Measurements from ENCODE around the gene SEL1L2.

SEL1L2 gene

DNA sequence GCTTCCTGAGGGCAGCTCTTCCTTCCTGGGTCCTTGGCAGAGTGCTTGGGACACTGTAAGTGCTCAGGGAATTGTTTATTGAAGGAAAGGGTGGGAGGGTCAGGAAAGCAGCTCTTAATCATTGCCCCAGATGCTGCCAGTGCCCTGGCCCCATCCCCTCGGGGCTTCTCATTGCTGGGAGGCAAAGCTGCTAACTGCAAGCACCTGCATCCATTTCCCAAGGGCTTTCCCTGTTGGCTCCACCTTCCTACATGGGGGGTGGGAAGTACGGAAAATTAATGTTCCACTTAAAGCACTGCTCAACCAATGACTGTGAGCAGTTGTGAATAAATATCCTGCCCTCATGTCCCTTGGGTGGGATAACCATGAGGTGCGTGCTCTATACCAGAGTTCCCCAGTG lies 149.2 kb downstream of the SEL1L2 start:
- Histone ChIP-seq H3K36me3 (ENCODE audit: control insufficient read depth, insufficient read depth, low read length, severe bottlenecking) (no peaks in the 10 kb centered on the region), H3K4me1 (ENCODE audit: control insufficient read depth, insufficient read depth, low read length) (peaks cover 13% of the 10 kb centered on the region), H3K9me3 (ENCODE audit: control insufficient read depth, low read length) (no peaks in the 10 kb centered on the region), H3K27me3 (replicated peaks; ENCODE audit: control insufficient read depth, insufficient read depth, low read length) (peaks cover 8% of the 10 kb centered on the region), H3K9ac (ENCODE audit: low read length) (no peak overlapping the region), H3K4me3 (ENCODE audit: low read length) (no peak overlapping the region)
- DNase-seq (ENCODE audit: low read depth) = no peak

DNA sequence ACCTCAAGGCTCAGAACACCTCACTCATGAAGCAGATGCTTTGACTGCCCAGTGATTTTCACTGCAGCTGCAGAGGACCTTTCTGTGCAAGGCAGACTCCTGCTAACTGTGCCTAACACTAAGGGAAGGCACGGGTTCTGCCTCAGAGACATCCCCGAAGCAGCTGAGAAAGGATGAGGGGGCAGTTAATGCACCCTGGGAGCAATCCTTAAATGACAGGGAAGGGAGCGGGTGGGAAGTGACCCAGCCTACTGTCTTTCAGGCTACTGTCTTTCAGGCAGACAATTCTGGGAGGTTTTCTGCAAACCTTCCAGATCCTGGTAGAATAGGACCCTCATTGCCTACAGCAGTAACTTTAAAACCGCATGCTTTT lies 150.3 kb downstream of the SEL1L2 start:
- no peaks in the 10 kb centered on the region for H3K36me3 ChIP-seq (ENCODE audit: control insufficient read depth, insufficient read depth, low read length, severe bottlenecking)
- peaks cover 8% of the 10 kb centered on the region for H3K27me3 ChIP-seq (replicated peaks; ENCODE audit: control insufficient read depth, insufficient read depth, low read length)
- peaks cover 13% of the 10 kb centered on the region for H3K4me1 ChIP-seq (ENCODE audit: control insufficient read depth, insufficient read depth, low read length)
- H3K9me3 ChIP-seq (ENCODE audit: control insufficient read depth, low read length) = no peaks in the 10 kb centered on the region
- no peak for DNase-seq (ENCODE audit: low read depth)
- no peak overlapping the region for H3K4me3 ChIP-seq (ENCODE audit: low read length)
- no peak overlapping the region for H3K9ac ChIP-seq (ENCODE audit: low read length)

DNA sequence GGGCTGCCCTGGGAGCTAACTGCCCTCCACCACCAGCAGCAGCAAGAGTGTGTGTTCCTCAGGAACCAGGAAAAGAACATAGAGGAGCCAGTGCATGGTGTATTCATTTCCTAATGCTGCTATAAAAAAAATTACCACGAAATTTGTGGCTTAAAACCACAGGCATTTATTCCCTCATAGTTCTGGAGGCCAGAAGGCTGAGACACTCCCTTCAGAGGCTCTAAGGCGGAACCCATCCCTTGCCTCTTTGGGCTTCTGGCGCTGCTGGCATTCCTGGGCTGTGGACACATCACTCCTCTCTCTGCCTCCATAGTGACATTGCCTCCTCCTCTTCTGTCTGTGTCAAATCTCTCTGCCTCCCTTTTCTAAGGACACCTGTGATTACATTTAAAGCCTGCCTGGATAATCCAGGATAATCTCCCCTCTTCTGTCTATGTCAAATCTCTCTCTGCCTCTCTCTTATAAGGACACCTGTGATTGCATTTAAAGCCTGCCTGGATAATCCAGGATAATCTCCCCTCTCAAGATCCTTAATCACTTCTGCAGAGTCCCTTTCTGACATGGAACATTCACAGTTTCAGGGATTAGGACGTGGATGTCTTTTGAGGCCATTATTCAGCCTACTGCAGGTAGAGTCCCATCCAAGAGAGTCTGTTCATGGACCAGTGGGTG lies 150.9 kb downstream of the SEL1L2 start:
- H3K9ac ChIP-seq (ENCODE audit: low read length) = no peak overlapping the region
- peaks cover 8% of the 10 kb centered on the region for H3K27me3 ChIP-seq (replicated peaks; ENCODE audit: control insufficient read depth, insufficient read depth, low read length)
- H3K4me1 ChIP-seq (ENCODE audit: control insufficient read depth, insufficient read depth, low read length) = peaks cover 13% of the 10 kb centered on the region
- H3K36me3 ChIP-seq (ENCODE audit: control insufficient read depth, insufficient read depth, low read length, severe bottlenecking) = no peaks in the 10 kb centered on the region
- H3K4me3 ChIP-seq (ENCODE audit: low read length) = no peak overlapping the region
- no peaks in the 10 kb centered on the region for H3K9me3 ChIP-seq (ENCODE audit: control insufficient read depth, low read length)
- peak; percentile 84 for DNase-seq (ENCODE audit: low read depth)

DNA sequence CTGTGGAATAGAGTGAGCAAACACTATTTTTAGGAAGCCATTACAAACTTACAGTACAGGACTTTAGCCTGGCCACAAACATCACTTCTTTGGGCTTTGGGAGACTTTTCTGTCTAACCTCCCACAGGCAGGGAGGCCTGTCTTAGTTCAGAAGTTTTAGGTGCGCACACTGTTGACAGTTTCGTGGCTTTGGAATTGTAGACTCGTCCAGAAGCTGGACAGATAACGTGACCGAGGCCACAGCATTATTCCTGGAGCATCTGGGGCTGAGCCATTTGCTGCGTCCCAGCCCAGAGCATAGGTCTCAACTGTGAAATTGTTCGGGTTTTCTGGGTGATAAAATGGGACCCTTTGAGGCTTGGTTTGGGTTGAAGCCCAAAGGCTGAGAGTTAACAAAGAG lies 151.8 kb downstream of the SEL1L2 start:
- DNase-seq (ENCODE audit: low read depth) = no peak
- H3K36me3 ChIP-seq (ENCODE audit: control insufficient read depth, insufficient read depth, low read length, severe bottlenecking) = no peaks in the 10 kb centered on the region

DNA sequence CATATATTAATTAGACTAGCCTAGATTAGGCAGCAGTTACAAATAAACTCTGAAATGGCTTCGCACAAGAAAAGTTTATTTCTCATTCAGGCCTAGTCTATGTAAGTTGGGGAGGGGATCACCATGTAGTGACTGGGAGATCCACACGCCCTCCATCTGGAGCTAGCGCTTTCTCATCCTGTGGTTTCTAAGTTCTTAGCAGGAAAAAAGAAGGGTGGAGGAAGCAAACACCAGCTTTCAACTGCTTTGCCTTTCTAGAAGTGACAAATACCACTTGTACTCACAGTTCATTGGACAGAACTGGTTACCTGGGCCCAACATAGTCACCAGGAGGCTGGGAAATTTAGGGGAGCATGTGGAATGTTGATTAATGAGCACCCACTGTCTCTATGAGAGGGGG lies 158.9 kb downstream of the SEL1L2 start:
- no peak for DNase-seq (ENCODE audit: low read depth)
- Histone ChIP-seq H3K36me3 (ENCODE audit: control insufficient read depth, insufficient read depth, low read length, severe bottlenecking) (no peaks in the 10 kb centered on the region), H3K27me3 (replicated peaks; ENCODE audit: control insufficient read depth, insufficient read depth, low read length) (no peaks in the 10 kb centered on the region), H3K9ac (ENCODE audit: low read length) (no peak overlapping the region), H3K4me3 (ENCODE audit: low read length) (no peak overlapping the region), H3K9me3 (ENCODE audit: control insufficient read depth, low read length) (no peaks in the 10 kb centered on the region), H3K4me1 (ENCODE audit: control insufficient read depth, insufficient read depth, low read length) (no peaks in the 10 kb centered on the region)

More for the DNA sequence above, 151.8 kb downstream of the SEL1L2 start:
- no peak overlapping the region for H3K9ac ChIP-seq (ENCODE audit: low read length)
- H3K27me3 ChIP-seq (replicated peaks; ENCODE audit: control insufficient read depth, insufficient read depth, low read length) = peaks cover 8% of the 10 kb centered on the region
- no peaks in the 10 kb centered on the region for H3K9me3 ChIP-seq (ENCODE audit: control insufficient read depth, low read length)
- peaks cover 13% of the 10 kb centered on the region for H3K4me1 ChIP-seq (ENCODE audit: control insufficient read depth, insufficient read depth, low read length)
- no peak overlapping the region for H3K4me3 ChIP-seq (ENCODE audit: low read length)

DNA sequence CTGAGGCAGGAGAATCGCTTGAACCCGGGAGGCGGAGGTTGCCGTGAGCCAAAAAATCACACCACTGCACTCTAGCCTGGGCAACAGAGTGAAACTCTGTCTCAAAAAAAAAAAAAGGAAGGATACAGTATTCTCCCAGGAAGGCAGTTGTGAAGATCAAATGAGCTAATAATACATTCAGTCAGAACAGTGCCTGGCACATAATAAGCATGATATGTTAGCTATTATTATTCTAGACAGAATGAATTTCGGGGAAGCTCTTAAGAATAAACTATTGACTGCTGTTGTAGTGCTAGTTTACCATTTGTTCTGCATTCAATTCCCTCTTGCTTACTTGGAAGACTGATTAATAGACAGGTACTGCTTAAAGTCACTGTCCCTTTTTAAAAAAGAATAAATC lies 164.9 kb downstream of the SEL1L2 start:
- no peak for DNase-seq (ENCODE audit: low read depth)
- H3K27me3 ChIP-seq (replicated peaks; ENCODE audit: control insufficient read depth, insufficient read depth, low read length) = no peaks in the 10 kb centered on the region

DNA sequence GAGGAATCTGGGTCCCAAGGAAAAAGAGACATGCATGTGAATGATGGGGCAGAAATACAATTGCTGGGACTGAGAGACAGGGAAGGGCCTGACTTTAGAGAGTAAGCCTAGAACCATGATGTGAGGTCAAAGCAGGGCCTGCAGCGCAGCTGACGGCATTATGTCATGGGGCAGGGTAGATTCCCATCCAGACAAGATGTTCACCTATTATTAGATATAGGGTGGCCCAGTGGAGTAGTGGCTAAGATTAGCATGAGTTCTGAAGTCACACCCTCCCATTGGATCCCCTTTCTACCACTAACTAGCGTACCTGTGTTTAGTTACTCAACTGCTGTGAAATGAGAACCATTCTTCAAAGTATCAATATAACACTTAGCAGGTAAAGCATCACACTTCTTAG lies 166.0 kb downstream of the SEL1L2 start:
- Histone ChIP-seq H3K4me3 (ENCODE audit: low read length) (no peak overlapping the region), H3K9ac (ENCODE audit: low read length) (no peak overlapping the region), H3K9me3 (ENCODE audit: control insufficient read depth, low read length) (peaks cover 4% of the 10 kb centered on the region), H3K27me3 (replicated peaks; ENCODE audit: control insufficient read depth, insufficient read depth, low read length) (no peaks in the 10 kb centered on the region), H3K4me1 (ENCODE audit: control insufficient read depth, insufficient read depth, low read length) (peaks cover 13% of the 10 kb centered on the region), H3K36me3 (ENCODE audit: control insufficient read depth, insufficient read depth, low read length, severe bottlenecking) (no peaks in the 10 kb centered on the region)
- no peak for DNase-seq (ENCODE audit: low read depth)

More for the DNA sequence above, 164.9 kb downstream of the SEL1L2 start:
- H3K36me3 ChIP-seq (ENCODE audit: control insufficient read depth, insufficient read depth, low read length, severe bottlenecking) = no peaks in the 10 kb centered on the region
- H3K4me1 ChIP-seq (ENCODE audit: control insufficient read depth, insufficient read depth, low read length) = peaks cover 13% of the 10 kb centered on the region
- H3K9ac ChIP-seq (ENCODE audit: low read length) = no peak overlapping the region
- peaks cover 4% of the 10 kb centered on the region for H3K9me3 ChIP-seq (ENCODE audit: control insufficient read depth, low read length)
- no peak overlapping the region for H3K4me3 ChIP-seq (ENCODE audit: low read length)

DNA sequence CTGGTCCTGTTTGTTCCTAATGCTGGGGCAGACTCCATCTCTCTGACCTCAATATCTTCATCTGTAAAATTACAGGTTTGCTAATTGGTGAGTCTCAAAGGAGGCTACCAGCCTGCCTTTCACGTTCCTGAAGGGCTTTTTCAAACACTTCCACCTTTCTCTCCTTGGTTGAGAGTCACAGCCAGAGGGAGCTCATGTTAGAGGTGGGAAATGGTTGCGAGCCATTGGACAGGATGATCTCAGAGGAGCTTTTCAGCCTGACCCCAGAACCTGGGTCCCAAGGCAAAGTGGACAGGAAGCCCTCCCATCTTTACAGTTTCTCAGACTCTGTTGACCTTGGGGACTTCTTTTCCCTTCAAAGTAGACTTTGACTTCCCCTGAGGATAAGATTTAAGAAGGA lies 168.0 kb downstream of the SEL1L2 start:
- DNase-seq (ENCODE audit: low read depth) = no peak

DNA sequence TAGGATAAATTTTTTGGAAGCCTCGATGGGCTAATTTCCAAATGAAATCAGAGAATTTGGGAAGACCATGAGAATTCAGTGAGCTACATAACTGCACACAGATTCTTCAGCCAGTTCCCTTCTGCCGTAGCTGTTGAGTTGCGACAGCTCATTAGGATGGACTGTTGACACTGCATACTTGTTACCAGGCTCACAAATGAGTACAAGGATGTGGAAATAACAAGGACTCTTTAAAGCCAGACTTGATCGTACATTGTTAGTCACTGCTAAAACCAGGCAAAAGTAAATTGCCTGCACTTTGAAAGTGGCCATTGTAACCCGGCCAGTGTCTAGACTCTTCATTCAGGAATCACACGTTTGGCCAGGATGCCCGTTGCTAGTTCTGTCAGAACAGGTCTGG lies 168.5 kb downstream of the SEL1L2 start:
- Histone ChIP-seq H3K36me3 (ENCODE audit: control insufficient read depth, insufficient read depth, low read length, severe bottlenecking) (peaks cover 20% of the 10 kb centered on the region), H3K9ac (ENCODE audit: low read length) (no peak overlapping the region), H3K4me3 (ENCODE audit: low read length) (no peak overlapping the region), H3K9me3 (ENCODE audit: control insufficient read depth, low read length) (peaks cover 4% of the 10 kb centered on the region), H3K27me3 (replicated peaks; ENCODE audit: control insufficient read depth, insufficient read depth, low read length) (no peaks in the 10 kb centered on the region), H3K4me1 (ENCODE audit: control insufficient read depth, insufficient read depth, low read length) (peaks cover 17% of the 10 kb centered on the region)
- DNase-seq (ENCODE audit: low read depth) = peak; percentile 7

More for the DNA sequence above, 168.0 kb downstream of the SEL1L2 start:
- Histone ChIP-seq H3K36me3 (ENCODE audit: control insufficient read depth, insufficient read depth, low read length, severe bottlenecking) (peaks cover 14% of the 10 kb centered on the region), H3K9ac (ENCODE audit: low read length) (no peak overlapping the region), H3K27me3 (replicated peaks; ENCODE audit: control insufficient read depth, insufficient read depth, low read length) (no peaks in the 10 kb centered on the region), H3K9me3 (ENCODE audit: control insufficient read depth, low read length) (peaks cover 4% of the 10 kb centered on the region), H3K4me1 (ENCODE audit: control insufficient read depth, insufficient read depth, low read length) (peaks cover 14% of the 10 kb centered on the region), H3K4me3 (ENCODE audit: low read length) (no peak overlapping the region)

DNA sequence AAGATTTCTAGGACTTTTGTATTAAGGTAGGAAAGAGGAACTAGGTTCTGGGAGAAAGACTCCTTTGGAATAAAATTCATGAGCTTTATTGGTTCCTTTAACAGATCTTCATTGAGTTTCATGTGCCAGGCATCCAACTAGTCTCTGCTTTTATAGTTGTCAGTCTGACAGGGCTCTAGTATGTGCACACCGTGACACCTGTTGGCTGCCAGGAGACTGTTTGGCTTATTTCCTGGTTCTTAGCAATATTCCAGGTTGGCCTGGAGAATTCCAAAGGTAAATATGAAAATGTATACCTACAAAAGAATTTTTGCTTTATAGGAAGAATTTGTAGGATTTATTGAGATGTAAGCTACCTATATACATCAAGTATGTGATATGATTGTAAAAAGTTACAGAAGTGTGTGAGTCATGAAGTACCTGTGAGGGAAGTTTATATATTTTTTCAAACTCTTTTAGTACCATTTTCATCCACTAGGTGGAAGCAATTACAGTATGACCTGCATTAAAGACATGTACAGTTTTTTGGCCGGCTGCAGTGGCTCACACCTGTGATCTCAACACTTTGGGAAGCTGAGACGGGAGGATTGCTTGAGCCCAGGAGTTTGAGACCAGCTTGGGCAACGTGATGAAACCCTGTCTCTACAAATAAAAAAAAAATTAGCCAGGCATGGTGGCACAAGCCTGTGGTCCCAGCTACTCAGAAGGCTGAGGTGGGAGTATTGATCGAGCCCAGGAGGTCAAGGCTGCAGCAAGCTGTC lies 170.3 kb downstream of the SEL1L2 start:
- peak; percentile 79 for DNase-seq (ENCODE audit: low read depth)
- Histone ChIP-seq H3K4me3 (ENCODE audit: low read length) (no peak overlapping the region), H3K9ac (ENCODE audit: low read length) (no peak overlapping the region), H3K36me3 (ENCODE audit: control insufficient read depth, insufficient read depth, low read length, severe bottlenecking) (peaks cover 36% of the 10 kb centered on the region), H3K4me1 (ENCODE audit: control insufficient read depth, insufficient read depth, low read length) (peaks cover 17% of the 10 kb centered on the region), H3K27me3 (replicated peaks; ENCODE audit: control insufficient read depth, insufficient read depth, low read length) (no peaks in the 10 kb centered on the region), H3K9me3 (ENCODE audit: control insufficient read depth, low read length) (peaks cover 4% of the 10 kb centered on the region)

DNA sequence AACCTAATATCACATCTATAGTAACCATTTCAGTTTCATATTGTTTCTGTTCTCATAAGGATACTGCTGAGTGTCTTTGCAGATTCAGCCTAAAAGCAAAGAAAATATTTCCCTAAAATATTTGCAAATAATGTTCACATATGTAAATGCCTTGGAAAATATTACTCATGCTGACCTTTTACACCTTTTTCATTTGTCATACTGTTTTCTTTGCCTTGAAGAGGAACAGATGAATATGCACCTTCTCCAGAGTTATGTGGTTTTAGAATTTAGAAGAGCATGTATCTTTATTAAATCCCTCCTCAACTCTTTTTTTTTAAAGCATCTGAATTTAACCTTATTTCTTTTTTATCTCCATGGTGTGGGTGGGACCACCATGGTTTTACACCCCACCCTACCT lies 173.1 kb downstream of the SEL1L2 start:
- no peaks in the 10 kb centered on the region for H3K27me3 ChIP-seq (replicated peaks; ENCODE audit: control insufficient read depth, insufficient read depth, low read length)
- DNase-seq (ENCODE audit: low read depth) = peak; percentile 16
- peaks cover 56% of the 10 kb centered on the region for H3K36me3 ChIP-seq (ENCODE audit: control insufficient read depth, insufficient read depth, low read length, severe bottlenecking)
- H3K4me3 ChIP-seq (ENCODE audit: low read length) = no peak overlapping the region
- peaks cover 4% of the 10 kb centered on the region for H3K9me3 ChIP-seq (ENCODE audit: control insufficient read depth, low read length)
- peaks cover 23% of the 10 kb centered on the region for H3K4me1 ChIP-seq (ENCODE audit: control insufficient read depth, insufficient read depth, low read length)
- no peak overlapping the region for H3K9ac ChIP-seq (ENCODE audit: low read length)

All from adipocyte (in vitro differentiated cells).